Measurements from ENCODE around the gene TMEM181. TPM values are rescaled to one million over a fixed set of nuclear protein-coding genes. Genes with fewer than 3 reads are reported as not detected.
A peak's percentile ranks its signal among the peaks of the same experiment; 100 is the strongest.
"Not testable (repeated sequence)": the region's sequence is repeated elsewhere in the genome, so short reads cannot be mapped to it uniquely, and the experiment has no call there.

TMEM181 gene
- total RNA-seq, 2 donors from 2014 or later, result 33.2 to 57.4 TPM

- H3K4me3 ChIP-seq, result no peak overlapping the region
These were observed 93.9 kb downstream of the TMEM181 start for GRCh38 chr6:158653577-158654354.

GRCh38 chr6:158654498-158654897, 94.6 kb downstream of the TMEM181 start:
- intact Hi-C loops (cut with DNase I), result no loop called here
- H3K9ac ChIP-seq (ENCODE audit: low read depth in 2 of 2, low read length in 2 of 2), result peak overlapping the region in 1 of 2 donors; percentile 44
- no peak overlapping the region for H3K4me3 ChIP-seq
- no peaks in the 10 kb centered on the region for H3K4me1 ChIP-seq
- TF ChIP-seq CTCF (IDR thresholded peaks at IDR 0.05), result no peak
- no peaks in the 10 kb centered on the region for H3K36me3 ChIP-seq
- H3K27me3 ChIP-seq, result no peaks in the 10 kb centered on the region
- peak; percentile 60 for DNase-seq
- H3K27ac ChIP-seq, result peak overlapping the region; percentile 66
- no peaks in the 10 kb centered on the region for H3K9me3 ChIP-seq

More at GRCh38 chr6:158653577-158654354, 93.9 kb downstream of the TMEM181 start:
- H3K9me3 ChIP-seq, result no peaks in the 10 kb centered on the region
- intact Hi-C loops (cut with DNase I), result no loop called here
- no peak overlapping the region for H3K9ac ChIP-seq (ENCODE audit: low read depth in 2 of 2, low read length in 2 of 2)
- no peaks in the 10 kb centered on the region for H3K4me1 ChIP-seq
- H3K27ac ChIP-seq, result peak overlapping the region; percentile 66
- no peaks in the 10 kb centered on the region for H3K27me3 ChIP-seq
- TF ChIP-seq CTCF (IDR thresholded peaks at IDR 0.05), result no peak
- no peaks in the 10 kb centered on the region for H3K36me3 ChIP-seq
- peak; percentile 47 for DNase-seq

GRCh38 chr6:158654960-158655489, 95.1 kb downstream of the TMEM181 start:
- peak overlapping the region; percentile 66 for H3K27ac ChIP-seq
- H3K4me3 ChIP-seq, result no peak overlapping the region
- no peaks in the 10 kb centered on the region for H3K27me3 ChIP-seq
- TF ChIP-seq CTCF (IDR thresholded peaks at IDR 0.05), result no peak
- H3K4me1 ChIP-seq, result no peaks in the 10 kb centered on the region
- H3K9ac ChIP-seq (ENCODE audit: low read depth in 2 of 2, low read length in 2 of 2), result no peak overlapping the region
- DNase-seq, result peak; percentile 38
- intact Hi-C loops (cut with DNase I), result no loop called here
- H3K36me3 ChIP-seq, result no peaks in the 10 kb centered on the region
- no peaks in the 10 kb centered on the region for H3K9me3 ChIP-seq

GRCh38 chr6:158655569-158656450, 95.9 kb downstream of the TMEM181 start:
- no peaks in the 10 kb centered on the region for H3K27me3 ChIP-seq
- no peak for TF ChIP-seq CTCF (IDR thresholded peaks at IDR 0.05)
- no peaks in the 10 kb centered on the region for H3K36me3 ChIP-seq
- intact Hi-C loops (cut with DNase I), result no loop called here
- no peaks in the 10 kb centered on the region for H3K4me1 ChIP-seq
- H3K4me3 ChIP-seq, result no peak overlapping the region
- no peaks in the 10 kb centered on the region for H3K9me3 ChIP-seq
- no peak overlapping the region for H3K9ac ChIP-seq (ENCODE audit: low read depth in 2 of 2, low read length in 2 of 2)
- DNase-seq, result no peak
- H3K27ac ChIP-seq, result peak overlapping the region; percentile 66

GRCh38 chr6:158656986-158657385, 97.1 kb downstream of the TMEM181 start:
- H3K27ac ChIP-seq; intact Hi-C loops (cut with DNase I); H3K4me1 ChIP-seq; H3K27me3 ChIP-seq; H3K4me3 ChIP-seq; H3K36me3 ChIP-seq; H3K9ac ChIP-seq (ENCODE audit: low read depth in 2 of 2, low read length in 2 of 2); H3K9me3 ChIP-seq: not testable (repeated sequence)
- DNase-seq, result peak; percentile 60

All from colonic mucosa (tissue), 4 donors.